ENCODE results near the gene USP54. TPM values are rescaled to one million over a fixed set of nuclear protein-coding genes. Genes with fewer than 3 reads are reported as not detected.
A peak's percentile ranks its signal among the peaks of the same experiment; 100 is the strongest.
"Not testable (repeated sequence)": the region's sequence is repeated elsewhere in the genome, so short reads cannot be mapped to it uniquely, and the experiment has no call there.

Gene USP54, protein sequence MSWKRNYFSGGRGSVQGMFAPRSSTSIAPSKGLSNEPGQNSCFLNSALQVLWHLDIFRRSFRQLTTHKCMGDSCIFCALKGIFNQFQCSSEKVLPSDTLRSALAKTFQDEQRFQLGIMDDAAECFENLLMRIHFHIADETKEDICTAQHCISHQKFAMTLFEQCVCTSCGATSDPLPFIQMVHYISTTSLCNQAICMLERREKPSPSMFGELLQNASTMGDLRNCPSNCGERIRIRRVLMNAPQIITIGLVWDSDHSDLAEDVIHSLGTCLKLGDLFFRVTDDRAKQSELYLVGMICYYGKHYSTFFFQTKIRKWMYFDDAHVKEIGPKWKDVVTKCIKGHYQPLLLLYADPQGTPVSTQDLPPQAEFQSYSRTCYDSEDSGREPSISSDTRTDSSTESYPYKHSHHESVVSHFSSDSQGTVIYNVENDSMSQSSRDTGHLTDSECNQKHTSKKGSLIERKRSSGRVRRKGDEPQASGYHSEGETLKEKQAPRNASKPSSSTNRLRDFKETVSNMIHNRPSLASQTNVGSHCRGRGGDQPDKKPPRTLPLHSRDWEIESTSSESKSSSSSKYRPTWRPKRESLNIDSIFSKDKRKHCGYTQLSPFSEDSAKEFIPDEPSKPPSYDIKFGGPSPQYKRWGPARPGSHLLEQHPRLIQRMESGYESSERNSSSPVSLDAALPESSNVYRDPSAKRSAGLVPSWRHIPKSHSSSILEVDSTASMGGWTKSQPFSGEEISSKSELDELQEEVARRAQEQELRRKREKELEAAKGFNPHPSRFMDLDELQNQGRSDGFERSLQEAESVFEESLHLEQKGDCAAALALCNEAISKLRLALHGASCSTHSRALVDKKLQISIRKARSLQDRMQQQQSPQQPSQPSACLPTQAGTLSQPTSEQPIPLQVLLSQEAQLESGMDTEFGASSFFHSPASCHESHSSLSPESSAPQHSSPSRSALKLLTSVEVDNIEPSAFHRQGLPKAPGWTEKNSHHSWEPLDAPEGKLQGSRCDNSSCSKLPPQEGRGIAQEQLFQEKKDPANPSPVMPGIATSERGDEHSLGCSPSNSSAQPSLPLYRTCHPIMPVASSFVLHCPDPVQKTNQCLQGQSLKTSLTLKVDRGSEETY (N-terminal part only)
- 26.4 TPM for total RNA-seq
- polyA plus RNA-seq, result 23.8 TPM

DNA sequence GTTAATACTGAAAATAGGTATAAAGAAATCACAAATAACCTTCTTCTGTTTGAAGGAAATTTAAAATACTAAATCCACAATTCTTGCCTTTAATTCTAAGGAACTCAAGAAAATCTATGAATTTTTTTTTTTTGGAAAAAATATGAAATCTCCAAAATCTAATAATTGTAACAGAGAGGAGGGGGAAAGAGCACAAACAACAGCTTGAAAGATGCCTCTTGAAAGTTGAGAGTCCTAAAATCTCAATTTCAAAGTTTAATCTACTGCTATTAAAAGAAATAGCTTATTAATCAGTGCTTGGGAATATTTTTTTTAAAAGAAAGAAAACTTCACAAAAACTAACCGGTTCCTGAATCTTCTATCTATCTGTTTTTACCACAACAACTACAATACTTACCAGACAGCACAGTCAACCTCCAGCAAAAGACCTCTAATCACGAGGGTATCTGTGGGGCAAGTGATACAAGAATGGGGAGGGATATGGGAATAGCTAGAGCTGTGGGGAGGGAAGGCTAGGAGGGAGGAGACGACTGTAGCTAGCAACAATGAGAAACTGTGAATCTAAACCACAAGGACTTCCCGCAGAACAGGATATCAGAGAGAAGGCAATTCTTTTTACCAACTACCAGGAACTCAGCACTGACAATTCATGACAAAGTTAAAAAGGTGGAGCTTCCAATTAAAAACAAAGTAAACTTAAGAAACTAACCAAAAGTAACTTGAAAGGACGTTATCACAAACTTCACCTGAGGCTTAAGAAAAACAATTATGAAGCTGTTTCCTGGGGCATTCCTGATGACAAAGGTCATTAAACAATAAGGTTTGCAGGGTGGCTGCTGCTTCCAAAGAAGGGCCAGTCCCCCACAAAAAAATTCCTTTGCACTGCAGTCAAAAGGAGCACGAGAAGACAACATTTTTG, at the start of gene USP54:
TSS of gene USP54 (minus strand) at position 462 of the 919 bp plus-strand sequence. CDS start 15,684 bp downstream, outside the sequence.
- H3K4me3 ChIP-seq (ENCODE audit: low read depth, low read length), result no peak within 1 kb of the TSS
- DNase-seq (ENCODE audit: extremely low spot score), result no peak
- WGBS, result 35% methylated on average over 6 of the region's 6 CpGs

GRCh38 chr10:73639286-73639685, 48.1 kb upstream of the USP54 start:
- Histone ChIP-seq H3K4me1 (ENCODE audit: insufficient read depth) (no peaks in the 10 kb centered on the region), H3K4me3 (ENCODE audit: low read depth, low read length) (no peak overlapping the region), H3K36me3 (ENCODE audit: insufficient read depth) (no peaks in the 10 kb centered on the region), H3K27ac (ENCODE audit: low read depth) (no peak overlapping the region)
- DNase-seq (ENCODE audit: extremely low spot score), result no peak
- WGBS, result 88% methylated on average over 3 of the region's 3 CpGs

More for the DNA sequence above, at the start of gene USP54:
- H3K4me1 ChIP-seq (ENCODE audit: insufficient read depth), result no peaks in the 10 kb centered on the region
- no peaks in the 10 kb centered on the region for H3K36me3 ChIP-seq (ENCODE audit: insufficient read depth)
- peak within 1 kb of the TSS; percentile 67 for H3K27ac ChIP-seq (ENCODE audit: low read depth)

DNA sequence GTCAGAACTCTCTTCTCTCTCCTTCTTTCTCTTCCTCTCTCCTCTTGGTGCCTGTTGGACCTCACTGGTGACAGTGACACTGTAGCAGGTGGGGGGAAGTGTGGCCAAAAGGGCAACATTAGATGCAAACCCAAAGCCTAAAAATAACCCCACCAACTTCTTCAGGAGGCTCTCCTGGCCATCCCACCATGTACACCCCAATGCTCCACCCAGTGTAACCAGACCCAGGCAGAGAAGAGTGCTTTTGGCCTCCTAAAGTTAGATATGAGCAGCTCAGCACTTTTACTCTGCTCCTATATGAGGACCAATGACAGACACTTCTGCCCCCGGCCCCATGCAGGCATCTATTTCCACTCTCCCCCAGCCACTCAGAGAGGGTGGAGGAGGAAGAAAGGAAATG, 44.6 kb upstream of the USP54 start:
- no peak for DNase-seq (ENCODE audit: extremely low spot score)
- WGBS, result 49% methylated on average over 1 of the region's 1 CpG
- Histone ChIP-seq H3K27ac (ENCODE audit: low read depth) (no peak overlapping the region), H3K36me3 (ENCODE audit: insufficient read depth) (no peaks in the 10 kb centered on the region), H3K4me1 (ENCODE audit: insufficient read depth) (no peaks in the 10 kb centered on the region), H3K4me3 (ENCODE audit: low read depth, low read length) (no peak overlapping the region)

GRCh38 chr10:73634421-73634820, 43.3 kb upstream of the USP54 start:
- 58% methylated on average over 5 of the region's 5 CpGs for WGBS
- DNase-seq (ENCODE audit: extremely low spot score), result no peak
- Histone ChIP-seq H3K36me3 (ENCODE audit: insufficient read depth) (no peaks in the 10 kb centered on the region), H3K4me3 (ENCODE audit: low read depth, low read length) (no peak overlapping the region), H3K27ac (ENCODE audit: low read depth) (no peak overlapping the region), H3K4me1 (ENCODE audit: insufficient read depth) (no peaks in the 10 kb centered on the region)

- Histone ChIP-seq H3K4me1 (ENCODE audit: insufficient read depth) (no peaks in the 10 kb centered on the region), H3K36me3 (ENCODE audit: insufficient read depth) (no peaks in the 10 kb centered on the region), H3K4me3 (ENCODE audit: low read depth, low read length) (no peak overlapping the region), H3K27ac (ENCODE audit: low read depth) (no peak overlapping the region)
- DNase-seq (ENCODE audit: extremely low spot score), result no peak
- 95% methylated on average over 5 of the region's 5 CpGs for WGBS
Observed at GRCh38 chr10:73629165-73629564, 38.0 kb upstream of the USP54 start.

GRCh38 chr10:73628405-73628804, 37.3 kb upstream of the USP54 start:
- no peak for DNase-seq (ENCODE audit: extremely low spot score)
- no peak overlapping the region for H3K4me3 ChIP-seq (ENCODE audit: low read depth, low read length)
- H3K36me3 ChIP-seq (ENCODE audit: insufficient read depth), result no peaks in the 10 kb centered on the region
- no peak overlapping the region for H3K27ac ChIP-seq (ENCODE audit: low read depth)
- 64% methylated on average over 7 of the region's 7 CpGs for WGBS
- H3K4me1 ChIP-seq (ENCODE audit: insufficient read depth), result no peaks in the 10 kb centered on the region

DNA sequence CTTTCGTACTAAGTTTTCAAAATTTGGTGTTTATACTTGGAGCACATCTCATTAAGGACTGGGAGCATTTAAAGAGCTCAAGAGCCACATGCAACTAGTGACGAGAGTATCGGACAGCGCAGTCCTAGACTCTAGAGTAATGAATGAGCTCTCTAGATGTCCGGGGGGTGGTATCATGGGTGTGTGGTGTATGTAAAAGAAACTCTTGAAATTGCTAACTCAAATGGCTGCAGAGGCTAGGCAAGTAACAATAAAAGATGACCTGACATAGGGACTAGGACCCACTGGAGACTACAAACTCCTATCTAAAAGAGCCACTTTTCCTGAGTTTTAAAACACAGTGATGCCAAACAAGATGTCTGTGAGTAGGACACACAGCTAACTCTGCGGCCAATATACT, 36.2 kb upstream of the USP54 start:
- no peak for DNase-seq (ENCODE audit: extremely low spot score)
- no peak overlapping the region for H3K27ac ChIP-seq (ENCODE audit: low read depth)
- 95% methylated on average over 6 of the region's 6 CpGs for WGBS
- H3K4me1 ChIP-seq (ENCODE audit: insufficient read depth), result no peaks in the 10 kb centered on the region
- H3K36me3 ChIP-seq (ENCODE audit: insufficient read depth), result no peaks in the 10 kb centered on the region
- H3K4me3 ChIP-seq (ENCODE audit: low read depth, low read length), result no peak overlapping the region

GRCh38 chr10:73625884-73626752, 35.0 kb upstream of the USP54 start:
- WGBS, result 2% methylated on average over 42 of the region's 42 CpGs

DNA sequence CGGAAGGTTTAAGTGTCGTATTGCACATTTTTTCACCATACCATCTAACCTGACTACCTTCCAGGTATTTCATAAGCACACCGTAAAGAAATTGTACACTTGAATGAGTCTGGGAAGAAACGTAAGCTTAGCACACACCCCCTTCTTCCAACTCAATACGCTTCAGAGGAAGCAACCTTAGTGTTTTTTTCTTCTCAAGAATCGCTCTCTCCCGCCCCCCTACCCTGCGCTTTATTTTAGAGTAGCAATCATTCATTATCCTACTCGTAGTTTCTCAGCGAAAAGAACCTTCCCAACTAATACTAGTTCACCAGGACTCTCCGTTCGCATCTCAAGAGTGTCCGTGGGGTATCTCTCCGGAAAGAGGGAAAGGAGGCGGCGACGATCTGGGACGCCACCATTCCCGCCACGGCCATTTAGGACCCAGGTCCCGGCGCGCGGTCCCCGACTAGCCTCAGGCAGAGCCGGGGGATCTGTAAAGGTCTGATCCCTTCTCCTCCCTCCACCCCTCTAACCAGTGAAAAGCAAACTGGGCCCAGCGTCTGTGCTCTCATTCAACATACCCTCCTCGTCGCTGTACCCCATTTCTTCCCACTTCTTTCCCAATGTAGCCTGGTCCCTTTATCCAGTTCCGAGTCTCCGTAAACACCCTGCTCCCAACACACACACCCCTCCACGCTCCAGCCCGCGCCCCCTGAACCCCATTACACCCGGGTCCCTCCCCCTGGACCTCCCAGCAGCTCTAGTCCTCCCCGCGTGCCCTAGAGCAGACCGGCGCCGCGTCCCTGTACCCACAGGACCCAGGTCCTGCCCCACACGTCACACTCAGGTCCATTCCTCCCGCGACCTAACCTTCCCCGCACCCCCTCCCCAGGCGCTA, 34.1 kb upstream of the USP54 start:
- peak overlapping the region; percentile 92 for H3K4me3 ChIP-seq (ENCODE audit: low read depth, low read length)
- no peaks in the 10 kb centered on the region for H3K36me3 ChIP-seq (ENCODE audit: insufficient read depth)
- H3K27ac ChIP-seq (ENCODE audit: low read depth), result peak overlapping the region; percentile 62
- DNase-seq (ENCODE audit: extremely low spot score), result peak; percentile 26
- no peaks in the 10 kb centered on the region for H3K4me1 ChIP-seq (ENCODE audit: insufficient read depth)
- under 1% methylated on average over 46 of the region's 46 CpGs for WGBS

More at GRCh38 chr10:73625884-73626752, 35.0 kb upstream of the USP54 start:
- Histone ChIP-seq H3K27ac (ENCODE audit: low read depth) (peak overlapping the region; percentile 42), H3K4me1 (ENCODE audit: insufficient read depth) (no peaks in the 10 kb centered on the region), H3K36me3 (ENCODE audit: insufficient read depth) (no peaks in the 10 kb centered on the region), H3K4me3 (ENCODE audit: low read depth, low read length) (peak overlapping the region; percentile 92)
- DNase-seq (ENCODE audit: extremely low spot score), result peak; percentile 96

DNA sequence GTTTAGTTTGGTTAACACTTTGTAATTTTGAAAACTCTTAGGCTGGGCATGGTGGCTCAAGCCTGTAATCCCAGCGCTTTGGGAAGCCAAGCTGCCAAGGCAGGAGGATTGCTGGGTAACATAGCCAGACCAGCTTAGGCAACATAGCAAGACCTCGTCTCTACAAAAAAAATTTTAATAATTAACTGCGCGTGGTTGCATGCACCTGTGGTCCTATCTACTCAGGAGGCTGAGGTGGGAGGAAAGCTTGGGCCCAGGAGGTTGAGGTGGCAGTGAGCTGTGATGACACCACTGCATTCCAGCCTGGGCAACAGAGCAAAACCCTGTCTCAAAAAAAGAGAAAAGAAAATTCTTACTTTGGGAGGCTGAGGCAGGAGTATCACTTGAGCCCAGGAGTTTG, 31.9 kb upstream of the USP54 start:
- H3K27ac ChIP-seq (ENCODE audit: low read depth), result no peak overlapping the region
- no peaks in the 10 kb centered on the region for H3K4me1 ChIP-seq (ENCODE audit: insufficient read depth)
- H3K36me3 ChIP-seq (ENCODE audit: insufficient read depth), result no peaks in the 10 kb centered on the region
- H3K4me3 ChIP-seq (ENCODE audit: low read depth, low read length), result no peak overlapping the region
- DNase-seq (ENCODE audit: extremely low spot score), result no peak
- WGBS, result 94% methylated on average over 4 of the region's 4 CpGs

DNA sequence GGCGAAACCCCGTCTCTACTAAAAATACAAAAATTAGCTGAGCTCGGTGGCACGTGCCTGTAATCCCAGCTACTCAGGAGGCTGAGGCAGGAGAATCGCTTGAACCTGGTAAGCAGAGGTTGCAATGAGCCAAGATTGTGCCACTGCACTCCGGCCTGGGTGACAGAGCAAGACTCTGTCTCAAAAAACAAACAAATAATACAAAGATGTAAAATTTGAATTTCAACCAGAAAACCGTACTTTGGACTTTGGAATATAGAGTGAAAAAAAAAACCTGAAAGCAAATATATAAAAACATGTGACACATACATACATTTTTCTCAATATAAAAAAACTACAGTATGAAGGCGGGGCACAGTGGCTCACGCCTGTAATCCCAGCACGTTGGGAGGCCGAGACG, 29.8 kb upstream of the USP54 start:
- not testable (repeated sequence) for H3K36me3 ChIP-seq (ENCODE audit: insufficient read depth); DNase-seq (ENCODE audit: extremely low spot score); H3K27ac ChIP-seq (ENCODE audit: low read depth); H3K4me3 ChIP-seq (ENCODE audit: low read depth, low read length); H3K4me1 ChIP-seq (ENCODE audit: insufficient read depth)
- 94% methylated on average over 12 of the region's 12 CpGs for WGBS

Measured in urinary bladder (tissue), 4 donors.